CD4-positive, alpha-beta T cell treated with Interleukin-6 for 4 hours (primary cell): Measurements from ENCODE around the gene MDM2.
"Not testable (repeated sequence)": the region's sequence is repeated elsewhere in the genome, so short reads cannot be mapped to it uniquely, and the experiment has no call there.

ENCODE experiments used
- DNase-seq: peaks from one replicate; pipeline ENCODE4 v3.0.0-alpha.2; 2020; ENCODE audit warnings: mixed read lengths

MDM2 gene

GRCh38 chr12:68806488-68807237, 1.3 kb upstream of the MDM2 start:
- no peak for DNase-seq

- DNase-seq: not testable (repeated sequence)
Observed at GRCh38 chr12:68807274-68807575, 752 bp upstream of the MDM2 start.

- peak; percentile 40 for DNase-seq
Observed at GRCh38 chr12:68808388-68809189, 612 bp downstream of the MDM2 start.

- no peak for DNase-seq
Observed at GRCh38 chr12:68809190-68810026, 1.4 kb downstream of the MDM2 start.

GRCh38 chr12:68810027-68810389, 2.0 kb downstream of the MDM2 start:
- DNase-seq: not testable (repeated sequence)

- DNase-seq: not testable (repeated sequence)
Observed at GRCh38 chr12:68811573-68811972, 3.6 kb downstream of the MDM2 start.

- DNase-seq: no peak
Observed at GRCh38 chr12:68812553-68813241, 4.7 kb downstream of the MDM2 start.

- DNase-seq: no peak
Observed at GRCh38 chr12:68813242-68813593, 5.2 kb downstream of the MDM2 start.

- no peak for DNase-seq
Observed at GRCh38 chr12:68814490-68815231, 6.7 kb downstream of the MDM2 start.

GRCh38 chr12:68815232-68815927, 7.4 kb downstream of the MDM2 start:
- DNase-seq: no peak

- DNase-seq: no peak
Observed at GRCh38 chr12:68815928-68816800, 8.2 kb downstream of the MDM2 start.

- DNase-seq: not testable (repeated sequence)
Observed at GRCh38 chr12:68819481-68819880, 11.5 kb downstream of the MDM2 start.

- no peak for DNase-seq
Observed at GRCh38 chr12:68821357-68822188, 13.6 kb downstream of the MDM2 start.

GRCh38 chr12:68823696-68824095, 15.7 kb downstream of the MDM2 start:
- DNase-seq: no peak

- no peak for DNase-seq
Observed at GRCh38 chr12:68824131-68824530, 16.2 kb downstream of the MDM2 start.

- no peak for DNase-seq
Observed at GRCh38 chr12:68824597-68825250, 16.7 kb downstream of the MDM2 start.

- DNase-seq: no peak
Observed at GRCh38 chr12:68825569-68826217, 17.7 kb downstream of the MDM2 start.

- DNase-seq: no peak
Observed at GRCh38 chr12:68827895-68828671, 20.1 kb downstream of the MDM2 start.
